ENCODE results near the gene AGT.

AGT gene

GRCh38 chr1:230682882-230683610, 30.9 kb downstream of the AGT start:
- Histone ChIP-seq H3K4me1 (peaks cover 0 to 14% (median 6%) of the 10 kb centered on the region in 4 donors), H3K27me3 (no peaks in the 10 kb centered on the region), H3K4me3 (no peak overlapping the region), H3K9me3 (no peaks in the 10 kb centered on the region), H3K27ac (peak overlapping the region; percentile 22 to 54), H3K36me3 (peaks cover 64 to 88% (median 86%) of the 10 kb centered on the region in 3 donors)
- DNase-seq = no peak
- intact Hi-C loops (cut with DNase I; ENCODE audit: low total_unique reads) = no loop called here
- TF ChIP-seq, protein P1, sequence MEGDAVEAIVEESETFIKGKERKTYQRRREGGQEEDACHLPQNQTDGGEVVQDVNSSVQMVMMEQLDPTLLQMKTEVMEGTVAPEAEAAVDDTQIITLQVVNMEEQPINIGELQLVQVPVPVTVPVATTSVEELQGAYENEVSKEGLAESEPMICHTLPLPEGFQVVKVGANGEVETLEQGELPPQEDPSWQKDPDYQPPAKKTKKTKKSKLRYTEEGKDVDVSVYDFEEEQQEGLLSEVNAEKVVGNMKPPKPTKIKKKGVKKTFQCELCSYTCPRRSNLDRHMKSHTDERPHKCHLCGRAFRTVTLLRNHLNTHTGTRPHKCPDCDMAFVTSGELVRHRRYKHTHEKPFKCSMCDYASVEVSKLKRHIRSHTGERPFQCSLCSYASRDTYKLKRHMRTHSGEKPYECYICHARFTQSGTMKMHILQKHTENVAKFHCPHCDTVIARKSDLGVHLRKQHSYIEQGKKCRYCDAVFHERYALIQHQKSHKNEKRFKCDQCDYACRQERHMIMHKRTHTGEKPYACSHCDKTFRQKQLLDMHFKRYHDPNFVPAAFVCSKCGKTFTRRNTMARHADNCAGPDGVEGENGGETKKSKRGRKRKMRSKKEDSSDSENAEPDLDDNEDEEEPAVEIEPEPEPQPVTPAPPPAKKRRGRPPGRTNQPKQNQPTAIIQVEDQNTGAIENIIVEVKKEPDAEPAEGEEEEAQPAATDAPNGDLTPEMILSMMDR (IDR thresholded peaks at IDR 0.05) = no peak

- intact Hi-C loops (cut with DNase I; ENCODE audit: low total_unique reads) = no loop called here
- no peaks in the 10 kb centered on the region for H3K27me3 ChIP-seq
- H3K4me3 ChIP-seq = no peak overlapping the region
- TF ChIP-seq, protein P1 (IDR thresholded peaks at IDR 0.05) = no peak
- peak overlapping the region in 1 of 2 donors; percentile 24 for H3K27ac ChIP-seq
- DNase-seq = no peak
- peaks cover 57 to 87% (median 81%) of the 10 kb centered on the region in 3 donors for H3K36me3 ChIP-seq
- no peaks in the 10 kb centered on the region for H3K9me3 ChIP-seq
- peaks cover 0 to 14% (median 6%) of the 10 kb centered on the region in 4 donors for H3K4me1 ChIP-seq
Measured at GRCh38 chr1:230682274-230682673, 31.6 kb downstream of the AGT start.

DNA sequence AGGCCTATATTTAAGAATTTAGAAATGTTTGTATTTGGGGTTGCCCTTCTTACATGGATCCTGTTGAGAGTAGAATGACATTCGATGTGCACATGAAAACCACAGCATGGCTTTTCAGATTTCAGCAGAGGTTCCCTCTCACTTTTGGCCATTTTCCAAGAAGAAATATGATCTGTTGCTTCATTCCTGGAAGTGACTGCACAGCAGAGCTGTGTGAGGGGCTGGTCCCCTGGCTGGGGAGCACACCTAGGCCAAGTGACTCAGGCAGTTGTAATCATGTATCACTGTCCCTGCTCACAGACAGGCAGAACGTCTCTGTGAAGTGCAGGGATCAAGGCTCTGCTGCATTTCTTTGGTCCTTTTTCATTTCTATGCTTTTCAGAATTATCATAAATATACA, 32.3 kb downstream of the AGT start:
- Histone ChIP-seq H3K36me3 (peaks cover 55 to 81% (median 79%) of the 10 kb centered on the region in 3 donors), H3K4me3 (no peak overlapping the region), H3K9me3 (no peaks in the 10 kb centered on the region), H3K27ac (no peak overlapping the region), H3K4me1 (peaks cover 0 to 14% (median 6%) of the 10 kb centered on the region in 4 donors), H3K27me3 (no peaks in the 10 kb centered on the region)
- TF ChIP-seq, protein P1 (IDR thresholded peaks at IDR 0.05) = no peak
- intact Hi-C loops (cut with DNase I; ENCODE audit: low total_unique reads) = no loop called here
- no peak for DNase-seq

DNA sequence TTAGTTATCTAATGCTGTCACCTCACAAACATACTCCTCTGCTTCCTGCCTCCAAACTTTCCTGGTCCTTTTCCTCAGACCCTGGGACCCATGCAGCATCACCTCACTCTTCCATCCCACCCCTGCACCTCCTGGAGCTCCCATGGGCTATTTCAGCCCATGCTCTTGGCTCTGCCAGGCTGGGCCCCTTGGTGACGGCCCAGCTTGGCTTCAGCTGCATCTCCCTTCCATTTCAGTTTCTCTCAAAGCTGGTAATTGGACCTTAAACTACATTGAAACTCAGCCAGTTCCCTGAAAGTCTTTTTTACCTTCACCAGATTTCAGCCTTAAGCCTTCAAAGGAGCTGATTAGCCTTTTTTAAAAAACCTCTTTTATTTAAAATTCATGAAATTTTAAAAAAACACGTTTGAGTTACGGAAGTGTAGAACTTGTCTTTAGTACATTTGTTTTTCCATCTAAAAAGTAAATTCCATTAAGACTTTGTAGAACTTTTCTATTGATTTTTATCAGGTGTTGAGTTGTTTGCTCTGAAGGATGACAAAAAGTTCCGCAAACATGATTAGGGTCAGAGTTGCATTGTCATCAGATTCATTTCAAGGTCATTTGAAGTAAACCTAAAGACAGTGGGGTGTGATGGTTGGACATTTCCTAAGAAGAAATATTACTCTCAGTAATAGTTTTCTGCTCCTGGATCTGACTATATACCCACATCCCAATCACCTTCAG, 33.5 kb downstream of the AGT start:
- intact Hi-C loops (cut with DNase I; ENCODE audit: low total_unique reads) = no loop called here
- Histone ChIP-seq H3K4me1 (peaks cover 0 to 14% (median 6%) of the 10 kb centered on the region in 4 donors), H3K4me3 (no peak overlapping the region), H3K27me3 (no peaks in the 10 kb centered on the region), H3K27ac (no peak overlapping the region), H3K36me3 (peaks cover 55 to 81% (median 79%) of the 10 kb centered on the region in 3 donors), H3K9me3 (no peaks in the 10 kb centered on the region)
- no peak for DNase-seq
- TF ChIP-seq, protein P1 (IDR thresholded peaks at IDR 0.05) = no peak

DNA sequence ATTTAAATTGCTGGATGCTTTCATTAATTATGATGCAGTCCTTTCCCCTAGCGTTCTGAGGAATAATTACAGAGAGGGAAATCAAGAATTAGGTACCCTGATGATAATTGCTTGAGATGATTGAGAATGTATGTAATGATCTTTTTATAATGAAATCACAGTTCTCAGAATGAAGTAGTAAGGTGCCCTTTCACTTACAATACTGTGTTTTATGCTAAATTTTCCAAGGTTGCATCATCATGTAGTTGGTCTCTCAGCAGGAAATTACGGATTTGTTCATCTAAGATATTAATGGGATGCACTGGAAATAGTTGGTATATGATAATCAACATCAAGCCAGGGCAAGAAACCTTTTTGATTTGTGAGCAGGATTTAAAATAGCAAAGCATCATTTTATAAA, 34.1 kb downstream of the AGT start:
- H3K36me3 ChIP-seq = peaks cover 55 to 80% (median 79%) of the 10 kb centered on the region in 3 donors
- H3K4me3 ChIP-seq = no peak overlapping the region
- TF ChIP-seq, protein P1 (IDR thresholded peaks at IDR 0.05) = no peak
- DNase-seq = no peak
- H3K27me3 ChIP-seq = no peaks in the 10 kb centered on the region
- H3K27ac ChIP-seq = no peak overlapping the region
- H3K4me1 ChIP-seq = peaks cover 0 to 14% (median 6%) of the 10 kb centered on the region in 4 donors
- intact Hi-C loops (cut with DNase I; ENCODE audit: low total_unique reads) = no loop called here
- no peaks in the 10 kb centered on the region for H3K9me3 ChIP-seq

All from tibial artery (tissue), 4 donors.